OCI-LY1 (cell line): ENCODE results near the gene LOXL3.

Source experiments
- H2AFZ ChIP-seq: fragments of 200-600 bp; sonication (generic), shearing (Covaris generic); 2 replicates; pipeline ENCODE4 v1.6.0; 2014; ENCODE audit warnings: antibody characterized with exemption, mild to moderate bottlenecking, low read length
- H3F3A ChIP-seq: fragments of 200-600 bp; sonication (generic), shearing (Covaris generic); 2 replicates; pipeline ENCODE4 v1.6.0; 2014; ENCODE audit warnings: mild to moderate bottlenecking, antibody characterized with exemption, low read length, moderate library complexity; ENCODE audit not compliant: insufficient read depth
- H3K27ac ChIP-seq: fragments of 200-600 bp; sonication (generic); 2 replicates; pipeline ENCODE4 v1.5.1; 2014; ENCODE audit warnings: low read length, mixed run types, mild to moderate bottlenecking, low read depth; ENCODE audit not compliant: poor library complexity, severe bottlenecking
- H3K27me3 ChIP-seq: fragments of 200-600 bp; sonication (generic); 2 replicates; pipeline ENCODE4 v1.6.0; 2014; ENCODE audit warnings: antibody characterized with exemption, mild to moderate bottlenecking, low read length, moderate library complexity; ENCODE audit not compliant: insufficient read depth
- H3K36me3 ChIP-seq: fragments of 200-600 bp; sonication (generic); 2 replicates; pipeline ENCODE4 v1.6.1; 2014; ENCODE audit warnings: mild to moderate bottlenecking, antibody characterized with exemption, low read length, moderate library complexity, mixed read lengths; ENCODE audit not compliant: insufficient read depth
- H3K4me1 ChIP-seq: fragments of 200-600 bp; sonication (generic); 2 replicates; pipeline ENCODE4 v1.5.1; 2014; ENCODE audit warnings: mild to moderate bottlenecking, low read length, moderate library complexity; ENCODE audit not compliant: insufficient read depth, severe bottlenecking
- H3K4me2 ChIP-seq: fragments of 200-600 bp; sonication (generic), shearing (Covaris generic); 2 replicates; pipeline ENCODE4 v1.6.1; 2014; ENCODE audit warnings: low read length
- H3K4me3 ChIP-seq: fragments of 200-600 bp; sonication (generic); 2 replicates; pipeline ENCODE4 v1.5.1; 2014; ENCODE audit warnings: low read length, low read depth, mild to moderate bottlenecking, mixed read lengths; ENCODE audit not compliant: poor library complexity, severe bottlenecking
- H3K79me2 ChIP-seq: fragments of 200-600 bp; shearing (Covaris generic); 2 replicates; pipeline ENCODE4 v1.6.1; 2016; ENCODE audit warnings: mixed run types, low read length, mixed read lengths; ENCODE audit not compliant: insufficient read depth
- H3K9ac ChIP-seq: fragments of 200-600 bp; sonication (generic), shearing (Covaris generic); 2 replicates; pipeline ENCODE4 v1.6.1; 2014; ENCODE audit warnings: mild to moderate bottlenecking, low read length, mixed read lengths
- H3K9me2 ChIP-seq: fragments of 200-600 bp; sonication (generic), shearing (Covaris generic); 2 replicates; pipeline ENCODE4 v1.6.1; 2014; ENCODE audit warnings: low read depth, mild to moderate bottlenecking, low read length, mixed read lengths
- H3K9me3 ChIP-seq: fragments of 200-600 bp; shearing (Covaris generic); 2 replicates; pipeline ENCODE4 v1.6.1; 2014; ENCODE audit warnings: low read length, mixed read lengths
- H4K20me1 ChIP-seq: fragments of 200-600 bp; sonication (generic), shearing (Covaris generic); 2 replicates; pipeline ENCODE4 v1.6.0; 2016; ENCODE audit warnings: mild to moderate bottlenecking, low read length; ENCODE audit not compliant: insufficient read depth
- CTCF ChIP-seq: fragments of 200-600 bp; sonication (generic), shearing (Covaris generic); IDR thresholded peaks from 2 replicates; pipeline ENCODE4 v1.5.1; 2017; ENCODE audit warnings: mild to moderate bottlenecking, antibody characterized with exemption, low read length, moderate library complexity, mixed read lengths
- EZH2 ChIP-seq: fragments of 200-600 bp; sonication (generic), shearing (Covaris generic); IDR thresholded peaks from 2 replicates; pipeline ENCODE4 v1.8.0; 2017; ENCODE audit warnings: borderline replicate concordance, mixed run types, mild to moderate bottlenecking, antibody characterized with exemption, low read length, moderate library complexity, mixed read lengths

Gene LOXL3

GRCh38 chr2:74507145-74507925, 46.4 kb downstream of the LOXL3 start, which contains the start of gene PCGF1:
TSS of gene PCGF1 (minus strand) at chr2:74507695. CDS start at chr2:74507668, 27 bp downstream.
- Histone ChIP-seq H3K27ac (peak within 1 kb of the TSS; percentile 95), H3K9me2 (no peaks in the 10 kb centered on the region), H3K9me3 (no peaks in the 10 kb centered on the region), H2AFZ (peak within 1 kb of the TSS; percentile 39; the same call in 1 of the 2 replicates), H3K4me3 (peak within 1 kb of the TSS; percentile 86), H3K79me2 (no peaks in the 10 kb centered on the region), H3K4me1 (peaks cover 37% of the 10 kb centered on the region), H3F3A (no peaks in the 10 kb centered on the region), H3K9ac (peak within 1 kb of the TSS; percentile 90), H3K27me3 (peaks cover 6% of the 10 kb centered on the region; the same call in 1 of the 2 replicates), H4K20me1 (no peaks in the 10 kb centered on the region), H3K4me2 (peak within 1 kb of the TSS; percentile 95), H3K36me3 (peaks cover 17% of the 10 kb centered on the region)
- TF ChIP-seq CTCF (peak; percentile 56), EZH2 (no peak)

- H3K27me3 ChIP-seq, result peaks cover 17% of the 10 kb centered on the region; the same call in 1 of the 2 replicates
- H3K4me1 ChIP-seq, result peaks cover 38% of the 10 kb centered on the region
These were observed 48.1 kb downstream of the LOXL3 start for GRCh38 chr2:74505448-74506246.

GRCh38 chr2:74504591-74504990, 49.2 kb downstream of the LOXL3 start:
- Histone ChIP-seq H3K4me3 (no peak overlapping the region), H4K20me1 (no peaks in the 10 kb centered on the region), H3K9me3 (no peaks in the 10 kb centered on the region), H3K27me3 (peaks cover 17% of the 10 kb centered on the region; the same call in 1 of the 2 replicates), H3F3A (no peaks in the 10 kb centered on the region), H3K79me2 (no peaks in the 10 kb centered on the region), H2AFZ (no peak overlapping the region), H3K9ac (no peak overlapping the region), H3K9me2 (no peaks in the 10 kb centered on the region), H3K4me2 (no peak overlapping the region), H3K4me1 (peaks cover 38% of the 10 kb centered on the region), H3K36me3 (peaks cover 17% of the 10 kb centered on the region), H3K27ac (no peak overlapping the region)
- TF ChIP-seq EZH2, result no peak
- no peak for TF ChIP-seq CTCF

More at GRCh38 chr2:74505448-74506246, 48.1 kb downstream of the LOXL3 start:
- Histone ChIP-seq H4K20me1 (no peaks in the 10 kb centered on the region), H3F3A (no peaks in the 10 kb centered on the region), H2AFZ (no peak overlapping the region), H3K4me3 (no peak overlapping the region), H3K27ac (no peak overlapping the region), H3K9me3 (no peaks in the 10 kb centered on the region), H3K9ac (no peak overlapping the region), H3K79me2 (no peaks in the 10 kb centered on the region), H3K9me2 (no peaks in the 10 kb centered on the region), H3K4me2 (no peak overlapping the region), H3K36me3 (peaks cover 17% of the 10 kb centered on the region)
- TF ChIP-seq CTCF (no peak), EZH2 (no peak)
